ENCODE results near the gene GRPEL1.

GRCh38 chr4:7032596-7032995 lies 35.3 kb downstream of the GRPEL1 start:
- TF ChIP-seq CTCF (IDR thresholded peaks at IDR 0.05) (no peak), POLR2A (IDR thresholded peaks at IDR 0.05) (no peak)

Measured in body of pancreas (tissue), 4 donors.